Small intestine (tissue), 7 donors: ENCODE measurements around the gene HADHA. TPM values are rescaled to one million over a fixed set of nuclear protein-coding genes. Genes with fewer than 3 reads are reported as not detected.

ENCODE experiments used
- DNase-seq, 2 donors: peaks; one replicate each; pipeline versions ENCODE4 v3.0.0 to v3.0.0-alpha.2; 2013
- FAIRE-seq: peaks from 2 replicates; lab custom pipeline; 2012; peaks lifted over from hg19 to GRCh38; lab: Jason Lieb, UNC
- H3K27ac ChIP-seq, 3 donors: one replicate each; pipeline ENCODE4 v1.5.1; 2013; ENCODE audit warnings: low read length in 2 of 3, mild to moderate bottlenecking in 2 of 3, control low read depth in 1 of 3, inconsistent platforms in 1 of 3, low read depth in 1 of 3, moderate library complexity in 1 of 3
- H3K27me3 ChIP-seq, 3 donors: one replicate each; pipeline ENCODE4 v1.6.1; 2013; ENCODE audit warnings: low read length in 3 of 3, inconsistent platforms in 1 of 3; ENCODE audit not compliant: control insufficient read depth in 3 of 3, insufficient read depth in 3 of 3
- H3K36me3 ChIP-seq, 3 donors: one replicate each; pipeline ENCODE4 v1.6.1; 2013; ENCODE audit warnings: low read length in 3 of 3, inconsistent platforms in 1 of 3, low read depth in 1 of 3, mild to moderate bottlenecking in 1 of 3, moderate library complexity in 1 of 3; ENCODE audit not compliant: control insufficient read depth in 3 of 3, insufficient read depth in 2 of 3
- H3K4me1 ChIP-seq, 3 donors: one replicate each; pipeline ENCODE4 v1.6.1; 2013; ENCODE audit warnings: low read length in 2 of 3, inconsistent platforms in 1 of 3, low read depth in 1 of 3, mild to moderate bottlenecking in 1 of 3, moderate library complexity in 1 of 3; ENCODE audit not compliant: control insufficient read depth in 3 of 3, insufficient read depth in 2 of 3
- H3K4me3 ChIP-seq, 3 donors: one replicate each; pipeline ENCODE4 v1.5.1; 2013; ENCODE audit warnings: low read length in 3 of 3, control low read depth in 1 of 3, inconsistent platforms in 1 of 3, low read depth in 1 of 3, mild to moderate bottlenecking in 1 of 3, moderate library complexity in 1 of 3
- H3K9me3 ChIP-seq, 2 donors: one replicate each; pipeline ENCODE4 v1.6.1; 2013; ENCODE audit warnings: low read depth in 1 of 2, low read length in 1 of 2; ENCODE audit not compliant: control insufficient read depth in 2 of 2, insufficient read depth in 1 of 2
- WGBS, 3 donors: extraction: QIAGEN DNeasy Blood & Tissue Kit; methylation state at CpG; one replicate each; pipeline ENCODE4 v1.1.7; 2013; 5-methylcytosine and 5-hydroxymethylcytosine counted together
- polyA plus RNA-seq, 4 donors: library from polyadenylated mRNA; stranded (reverse) in 3 of 4; unstranded in 1 of 4; fragments of 200-250 nt in 3 of 4; fragments of 120-200 nt in 1 of 4; gene quantifications; one replicate each; pipeline versions ENCODE4 v1.2.1 to v1.2.3, GENCODE V29; 2013
- donor health status: healthy with polysubstance abuse.
- donor health status: control.
- donor health status: control.
- donor health status: Bipolar disorder and iron deficiency.
- donor health status: healthy.

Gene HADHA
- polyA plus RNA-seq, 4 donors: 145 to 217 (median 189) TPM

DNA sequence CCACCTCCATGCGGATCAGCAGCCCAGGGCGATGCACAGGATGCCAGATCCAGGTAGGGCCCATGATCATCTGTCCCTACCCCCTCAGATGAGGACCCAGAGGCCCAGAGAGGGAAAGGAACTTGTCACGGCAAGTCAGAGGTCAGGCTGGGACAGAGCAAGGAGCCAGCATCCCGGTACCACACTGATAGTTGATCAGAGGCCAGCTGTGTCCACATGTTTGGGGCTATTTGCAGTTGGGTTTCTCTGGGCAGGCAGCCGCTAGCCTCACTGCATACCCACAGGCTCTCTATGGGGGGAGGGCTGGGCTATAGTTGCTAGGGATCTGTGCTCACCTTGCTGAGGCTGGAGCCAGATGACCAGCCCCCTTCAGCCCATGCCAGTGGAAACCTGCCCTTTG is 62.0 kb downstream of the HADHA start:
- Histone ChIP-seq H3K4me3 (no peak overlapping the region), H3K27me3 (peaks cover 0 to 29% (median 0%) of the 10 kb centered on the region in 3 donors), H3K36me3 (peaks cover 0 to 2% (median 0%) of the 10 kb centered on the region in 3 donors), H3K4me1 (peaks cover 0 to 12% (median 2%) of the 10 kb centered on the region in 3 donors), H3K9me3 (no peaks in the 10 kb centered on the region), H3K27ac (no peak overlapping the region)
- 69 to 88% (median 77%) methylated on average over 5 of the region's 5 CpGs for WGBS, 3 donors
- DNase-seq: no peak
- FAIRE-seq: no peak

DNA sequence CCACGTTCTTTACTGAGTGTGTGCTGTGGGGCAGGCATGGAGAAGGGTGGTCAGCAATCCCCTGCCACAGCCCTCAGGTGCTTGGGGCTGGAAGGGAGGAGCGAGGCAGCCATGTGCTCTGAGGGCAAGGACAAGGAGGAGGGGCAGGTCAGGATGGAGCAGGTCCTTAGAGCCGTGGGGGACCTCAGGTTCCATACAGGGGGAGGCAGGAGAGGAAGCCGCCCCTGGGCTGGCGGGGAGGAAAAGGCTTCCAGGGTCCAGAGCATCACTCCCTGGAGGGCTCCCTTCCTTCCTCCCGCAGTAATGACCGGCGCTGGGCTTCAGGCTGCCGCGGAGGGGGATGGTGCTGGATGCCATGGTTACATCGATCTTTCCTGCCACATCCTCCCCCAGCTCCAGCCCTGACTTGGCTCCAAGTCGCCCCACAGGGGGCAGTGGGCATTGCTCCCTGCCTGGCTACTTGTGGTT is 65.0 kb downstream of the HADHA start:
- no peaks in the 10 kb centered on the region for H3K36me3 ChIP-seq
- no peak for FAIRE-seq
- DNase-seq: no peak
- peaks cover 0 to 38% (median 6%) of the 10 kb centered on the region in 3 donors for H3K27me3 ChIP-seq
- no peaks in the 10 kb centered on the region for H3K9me3 ChIP-seq
- 24 to 35% (median 28%) methylated on average over 11 to 12 of the region's 12 CpGs for WGBS, 3 donors
- no peak overlapping the region for H3K27ac ChIP-seq
- peaks cover 0 to 11% (median 2%) of the 10 kb centered on the region in 3 donors for H3K4me1 ChIP-seq
- H3K4me3 ChIP-seq: peak overlapping the region in 1 of 3 donors; percentile 46

DNA sequence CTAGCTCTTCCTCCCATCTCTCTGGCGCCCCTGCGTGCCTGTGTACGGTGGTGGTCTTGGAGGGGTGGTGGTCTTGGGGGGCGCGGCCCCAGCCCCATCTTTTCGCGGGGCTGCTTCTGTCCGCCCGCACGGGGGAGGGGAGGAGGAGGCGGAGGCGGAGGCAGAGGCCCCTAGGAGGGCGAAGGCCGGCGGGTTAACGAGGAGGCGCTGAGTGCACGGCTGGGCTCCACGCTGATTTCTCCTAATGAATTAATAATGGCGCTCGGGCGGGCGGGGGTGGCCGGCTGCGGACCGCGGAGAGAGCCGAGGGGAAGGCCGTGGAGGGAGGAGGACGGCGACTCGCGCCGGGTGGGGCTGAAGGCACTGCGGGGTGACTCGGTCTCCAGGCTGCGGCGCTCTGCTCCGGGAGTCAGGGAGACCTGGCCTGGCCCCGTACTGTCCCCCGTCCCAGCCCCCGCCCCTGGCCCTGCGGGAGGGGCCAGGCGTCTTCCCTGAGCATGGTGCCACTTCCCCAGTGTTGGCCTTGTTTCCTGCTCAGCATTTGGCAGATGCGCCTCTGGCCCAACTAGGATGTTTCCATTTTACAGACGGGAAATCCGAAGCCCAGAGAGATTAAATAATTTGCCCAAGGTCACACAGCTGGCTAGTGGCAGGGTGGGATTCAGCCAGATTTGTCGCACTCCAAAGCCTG is 65.5 kb downstream of the HADHA start:
- 2 to 6% (median 2%) methylated on average over 27 to 48 of the region's 48 CpGs for WGBS, 3 donors
- Histone ChIP-seq H3K4me3 (peak overlapping the region; percentile 25 to 46 (median 40)), H3K4me1 (peaks cover 0 to 7% (median 2%) of the 10 kb centered on the region in 3 donors), H3K27me3 (peaks cover 0 to 41% (median 11%) of the 10 kb centered on the region in 3 donors), H3K9me3 (no peaks in the 10 kb centered on the region), H3K36me3 (no peaks in the 10 kb centered on the region), H3K27ac (no peak overlapping the region)
- no peak for FAIRE-seq
- peak; percentile 67 to 68 for DNase-seq

DNA sequence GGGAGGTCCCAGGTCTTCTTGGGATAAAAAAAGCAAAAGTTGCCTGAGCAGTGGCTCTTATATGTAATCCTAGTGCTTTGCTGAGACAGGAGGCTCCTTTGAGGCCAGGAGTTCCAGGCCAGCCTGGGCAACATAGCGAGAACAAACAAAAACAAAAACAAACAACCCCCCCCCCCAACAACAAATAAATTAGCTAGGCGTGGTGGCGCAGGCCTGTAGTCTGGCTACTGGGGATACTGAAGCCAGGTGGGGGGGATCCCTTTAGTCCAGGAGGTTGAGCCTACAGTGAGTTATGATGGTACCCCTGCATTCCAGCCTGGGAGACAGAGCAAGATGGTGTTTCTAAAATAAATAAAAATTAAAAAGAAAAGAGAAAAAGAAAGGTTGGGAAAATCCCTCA is 66.2 kb downstream of the HADHA start:
- Histone ChIP-seq H3K27me3 (peaks cover 0 to 41% (median 11%) of the 10 kb centered on the region in 3 donors), H3K4me3 (peak overlapping the region in 1 of 3 donors; percentile 46), H3K36me3 (no peaks in the 10 kb centered on the region), H3K9me3 (no peaks in the 10 kb centered on the region), H3K4me1 (peaks cover 0 to 10% (median 2%) of the 10 kb centered on the region in 3 donors), H3K27ac (no peak overlapping the region)
- 87 to 96% (median 91%) methylated on average over 3 of the region's 3 CpGs for WGBS, 3 donors
- DNase-seq (no peak), FAIRE-seq (no peak)

DNA sequence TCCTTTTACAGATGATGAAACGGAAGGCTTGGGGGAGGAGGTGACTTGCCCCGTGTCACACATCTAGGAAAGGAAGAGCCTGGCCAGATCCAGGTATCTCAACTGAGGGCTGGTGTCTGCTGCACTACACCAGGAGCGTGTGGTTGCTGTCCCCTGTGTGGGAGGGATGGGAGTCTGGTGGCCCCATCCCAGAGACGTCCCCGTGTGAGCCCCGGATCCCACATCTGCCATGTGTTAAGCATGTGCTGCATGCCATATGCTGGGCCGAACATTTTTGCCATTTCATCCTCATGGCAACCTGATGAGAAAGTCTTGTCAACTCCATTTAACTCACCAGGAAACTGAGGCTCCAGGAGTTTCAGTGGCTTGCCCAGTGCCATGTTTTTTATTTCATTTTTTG is 67.3 kb downstream of the HADHA start:
- H3K4me3 ChIP-seq: no peak overlapping the region
- H3K27ac ChIP-seq: no peak overlapping the region
- peaks cover 0 to 44% (median 16%) of the 10 kb centered on the region in 3 donors for H3K27me3 ChIP-seq
- peaks cover 0 to 10% (median 2%) of the 10 kb centered on the region in 3 donors for H3K4me1 ChIP-seq
- FAIRE-seq (no peak), DNase-seq (no peak)
- no peaks in the 10 kb centered on the region for H3K9me3 ChIP-seq
- 90 to 94% (median 90%) methylated on average over 7 of the region's 7 CpGs for WGBS, 3 donors
- no peaks in the 10 kb centered on the region for H3K36me3 ChIP-seq

DNA sequence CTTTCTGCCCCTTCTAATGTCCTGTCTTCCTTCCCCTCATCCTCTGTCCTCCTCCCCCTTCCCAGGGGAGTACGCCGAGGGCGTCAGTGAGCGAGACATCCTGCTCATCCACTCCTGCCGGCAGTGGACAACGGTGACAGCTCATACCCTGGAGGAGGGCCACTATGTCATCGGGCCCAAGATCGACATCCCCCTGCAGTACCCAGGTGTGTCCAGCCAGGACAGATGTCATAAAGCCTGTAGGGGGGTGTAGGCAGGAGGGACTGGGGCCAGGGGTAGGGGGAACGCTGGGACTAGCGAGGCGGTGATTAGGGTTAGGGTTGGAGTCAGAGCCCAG is 68.2 kb downstream of the HADHA start:
- Histone ChIP-seq H3K36me3 (no peaks in the 10 kb centered on the region), H3K4me3 (no peak overlapping the region), H3K4me1 (peaks cover 0 to 10% (median 2%) of the 10 kb centered on the region in 3 donors), H3K9me3 (no peaks in the 10 kb centered on the region), H3K27me3 (peaks cover 0 to 47% (median 19%) of the 10 kb centered on the region in 3 donors), H3K27ac (no peak overlapping the region)
- DNase-seq (no peak), FAIRE-seq (no peak)
- WGBS, 3 donors: 89 to 95% (median 89%) methylated on average over 11 of the region's 11 CpGs

DNA sequence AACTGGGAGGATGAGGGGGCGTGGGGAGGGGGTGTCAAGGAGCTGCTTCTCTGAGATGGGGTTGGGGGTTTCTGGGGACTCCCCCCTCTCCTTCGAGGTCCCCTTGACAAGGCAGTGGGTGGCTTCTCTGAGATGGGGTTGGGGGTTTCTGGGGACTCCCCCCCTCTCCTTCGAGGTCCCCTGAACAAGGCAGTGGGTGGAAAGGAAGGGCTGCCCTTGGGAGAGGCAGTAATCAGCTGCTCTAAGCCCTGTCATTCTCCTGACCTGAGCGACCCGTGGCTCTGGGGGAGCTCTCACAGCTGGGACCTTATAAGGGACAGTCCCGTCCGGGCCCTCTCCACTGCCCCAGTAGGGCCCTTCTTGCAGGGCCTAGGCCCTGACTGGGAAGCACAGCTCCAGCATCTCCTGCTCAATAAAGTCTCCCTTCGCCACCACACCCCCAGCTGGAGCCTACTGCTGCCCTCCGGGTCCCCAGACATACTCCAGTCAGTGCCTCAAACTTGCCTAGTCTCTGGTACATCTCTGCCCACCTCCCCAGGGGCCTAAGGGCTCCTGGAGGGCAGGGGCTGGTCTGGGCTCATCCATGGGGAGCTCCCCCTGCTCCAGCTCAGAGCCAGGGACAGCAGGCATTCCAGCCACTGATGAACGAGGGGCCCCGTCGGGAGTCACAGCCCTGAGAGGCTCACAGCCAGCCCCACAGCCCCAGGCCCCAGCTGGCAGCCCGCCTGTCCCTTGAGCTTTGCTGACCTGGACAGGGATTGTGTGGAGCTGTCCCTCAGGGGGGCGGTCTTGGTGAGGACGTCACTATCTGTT is 68.8 kb downstream of the HADHA start:
- 63 to 73% (median 72%) methylated on average over 12 to 15 of the region's 15 CpGs for WGBS, 3 donors
- no peak overlapping the region for H3K4me3 ChIP-seq
- FAIRE-seq: no peak

DNA sequence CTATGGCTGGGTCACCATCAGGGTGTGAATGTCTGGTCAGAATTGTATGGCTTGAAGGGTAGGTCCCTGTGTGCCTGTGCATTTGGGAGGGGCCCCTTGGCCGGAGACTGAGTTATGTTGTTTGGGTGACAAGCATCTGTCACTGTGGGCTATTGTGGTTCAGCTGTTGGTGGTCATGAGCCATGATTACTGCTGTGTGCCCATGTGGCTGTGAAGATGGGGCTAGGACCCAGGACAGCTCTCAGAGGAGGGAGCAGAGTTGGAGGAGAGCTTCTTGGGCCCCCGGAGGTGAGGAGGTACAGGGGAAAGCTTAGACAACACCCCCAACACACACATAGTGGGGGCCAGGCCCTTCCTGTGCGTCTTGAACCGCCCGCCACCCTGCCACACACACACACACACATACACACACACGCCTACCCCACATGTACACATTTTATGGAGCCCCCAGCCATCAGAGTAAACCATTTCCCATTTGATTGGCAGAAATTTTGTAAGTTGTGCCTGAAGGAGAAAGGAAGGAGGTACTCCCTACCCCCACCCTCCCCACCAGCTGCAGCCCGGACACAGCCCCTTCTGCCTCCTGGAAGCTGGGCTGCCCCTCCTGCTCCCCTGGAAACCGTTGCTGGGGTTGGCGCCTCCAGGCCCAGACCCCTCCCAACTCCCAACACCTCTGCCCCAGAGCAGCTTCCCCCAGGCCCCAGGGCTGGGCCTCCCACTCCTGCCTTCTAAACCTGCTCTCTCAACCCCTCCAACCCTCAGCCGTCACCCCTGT is 69.6 kb downstream of the HADHA start:
- WGBS, 3 donors: 68 to 70% (median 68%) methylated on average over 10 of the region's 10 CpGs
- Histone ChIP-seq H3K27ac (no peak overlapping the region), H3K4me1 (peaks cover 0 to 10% (median 2%) of the 10 kb centered on the region in 3 donors), H3K4me3 (no peak overlapping the region), H3K9me3 (no peaks in the 10 kb centered on the region), H3K36me3 (no peaks in the 10 kb centered on the region), H3K27me3 (peaks cover 0 to 45% (median 19%) of the 10 kb centered on the region in 3 donors)
- DNase-seq (no peak), FAIRE-seq (no peak)

More for the DNA sequence above, 68.8 kb downstream of the HADHA start:
- Histone ChIP-seq H3K9me3 (no peaks in the 10 kb centered on the region), H3K27me3 (peaks cover 0 to 47% (median 19%) of the 10 kb centered on the region in 3 donors), H3K27ac (no peak overlapping the region), H3K4me1 (peaks cover 0 to 10% (median 2%) of the 10 kb centered on the region in 3 donors), H3K36me3 (no peaks in the 10 kb centered on the region)
- no peak for DNase-seq
